Loucy (cell line): ENCODE results near the gene VIPR2.

Source experiments
- CTCF ChIP-seq: fragments of 200-600 bp; sonication (generic); conservative IDR thresholded peaks from 2 replicates; pipeline ENCODE4 v1.5.1; 2014; ENCODE audit warnings: mild to moderate bottlenecking, antibody characterized with exemption, low read length
- EZH2phosphoT487 ChIP-seq: fragments of 200-600 bp; IDR thresholded peaks from 2 replicates; pipeline ENCODE4 v1.6.1; 2018; ENCODE audit warnings: antibody characterized with exemption, mild to moderate bottlenecking, moderate library complexity, borderline replicate concordance

DNA sequence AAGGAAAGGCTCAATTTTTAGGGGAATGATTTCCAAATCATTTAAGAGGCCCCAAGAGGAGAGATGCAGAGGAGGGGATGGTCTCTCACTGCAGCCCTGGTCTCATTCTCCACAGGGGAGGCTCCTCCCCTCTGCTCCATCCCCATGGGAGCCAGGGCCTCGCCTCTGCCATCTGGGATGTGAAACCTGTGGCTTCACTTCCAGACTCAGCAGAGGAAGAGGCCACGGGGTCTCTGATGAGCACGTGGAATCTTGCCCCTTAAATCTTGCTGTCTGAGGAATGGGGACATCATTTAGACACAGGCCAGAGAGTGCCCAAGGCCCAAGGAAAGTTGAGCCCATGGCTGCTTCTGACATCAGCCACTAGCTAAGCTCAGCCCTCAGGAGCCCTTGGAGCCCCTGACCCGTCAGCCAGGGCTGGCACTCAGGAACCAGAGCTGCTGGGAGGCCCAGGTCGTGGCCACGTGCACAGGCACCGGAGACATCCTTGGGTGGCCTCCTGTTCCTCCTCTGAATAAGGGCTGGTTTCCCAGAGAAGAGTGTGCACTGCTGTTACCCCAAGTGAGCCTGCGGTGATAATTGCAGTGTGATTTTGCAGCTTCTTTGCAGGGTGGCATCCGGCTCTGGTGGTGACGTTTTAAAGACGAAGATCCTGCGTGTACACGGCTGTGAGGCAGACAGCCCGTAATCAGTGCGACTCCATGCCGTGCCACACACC lies 50.5 kb downstream of the VIPR2 start:
- TF ChIP-seq CTCF (no peak), EZH2phosphoT487 (no peak)
